ENCODE results near the gene GLYATL3. TPM values are rescaled to one million over a fixed set of nuclear protein-coding genes. Genes with fewer than 3 reads are reported as not detected.

GLYATL3 gene
- total RNA-seq, 1 experiment from 2014 or later: not detected

- H3K27me3 ChIP-seq (ENCODE audit: control insufficient read depth, insufficient read depth, low read length): no peaks in the 10 kb centered on the region
Observed at GRCh38 chr6:49490633-49491032, 9.1 kb upstream of the GLYATL3 start.

GRCh38 chr6:49497304-49497703, 2.4 kb upstream of the GLYATL3 start:
- H3K27me3 ChIP-seq (ENCODE audit: control insufficient read depth, insufficient read depth, low read length): no peaks in the 10 kb centered on the region
- H3K36me3 ChIP-seq (replicated peaks; ENCODE audit: control insufficient read depth, insufficient read depth, low read length): no peaks in the 10 kb centered on the region
- H3K4me3 ChIP-seq (ENCODE audit: insufficient read depth, low read depth, low read length): no peak overlapping the region
- no peak for DNase-seq

More at GRCh38 chr6:49490633-49491032, 9.1 kb upstream of the GLYATL3 start:
- H3K4me3 ChIP-seq (ENCODE audit: insufficient read depth, low read depth, low read length): no peak overlapping the region
- H3K36me3 ChIP-seq (replicated peaks; ENCODE audit: control insufficient read depth, insufficient read depth, low read length): peaks cover 6% of the 10 kb centered on the region
- DNase-seq: no peak

GRCh38 chr6:49499126-49499525, 597 bp upstream of the GLYATL3 start:
- no peak for DNase-seq
- Histone ChIP-seq H3K4me3 (ENCODE audit: insufficient read depth, low read depth, low read length) (no peak overlapping the region), H3K27me3 (ENCODE audit: control insufficient read depth, insufficient read depth, low read length) (no peaks in the 10 kb centered on the region), H3K36me3 (replicated peaks; ENCODE audit: control insufficient read depth, insufficient read depth, low read length) (no peaks in the 10 kb centered on the region)

GRCh38 chr6:49504666-49505065, 4.9 kb downstream of the GLYATL3 start:
- H3K4me3 ChIP-seq (ENCODE audit: insufficient read depth, low read depth, low read length): no peak overlapping the region
- no peak for DNase-seq
- no peaks in the 10 kb centered on the region for H3K36me3 ChIP-seq (replicated peaks; ENCODE audit: control insufficient read depth, insufficient read depth, low read length)

GRCh38 chr6:49506569-49507111, 6.9 kb downstream of the GLYATL3 start:
- Histone ChIP-seq H3K4me3 (ENCODE audit: insufficient read depth, low read depth, low read length) (no peak overlapping the region), H3K27me3 (ENCODE audit: control insufficient read depth, insufficient read depth, low read length) (no peaks in the 10 kb centered on the region), H3K36me3 (replicated peaks; ENCODE audit: control insufficient read depth, insufficient read depth, low read length) (no peaks in the 10 kb centered on the region)
- DNase-seq: no peak

More at GRCh38 chr6:49504666-49505065, 4.9 kb downstream of the GLYATL3 start:
- H3K27me3 ChIP-seq (ENCODE audit: control insufficient read depth, insufficient read depth, low read length): no peaks in the 10 kb centered on the region

GRCh38 chr6:49509342-49509741, 9.6 kb downstream of the GLYATL3 start:
- Histone ChIP-seq H3K36me3 (replicated peaks; ENCODE audit: control insufficient read depth, insufficient read depth, low read length) (no peaks in the 10 kb centered on the region), H3K4me3 (ENCODE audit: insufficient read depth, low read depth, low read length) (no peak overlapping the region), H3K27me3 (ENCODE audit: control insufficient read depth, insufficient read depth, low read length) (no peaks in the 10 kb centered on the region)
- no peak for DNase-seq

GRCh38 chr6:49513153-49513989, 13.6 kb downstream of the GLYATL3 start:
- Histone ChIP-seq H3K4me3 (ENCODE audit: insufficient read depth, low read depth, low read length) (no peak overlapping the region), H3K27me3 (ENCODE audit: control insufficient read depth, insufficient read depth, low read length) (no peaks in the 10 kb centered on the region)
- DNase-seq: no peak

GRCh38 chr6:49514571-49515484, 15.1 kb downstream of the GLYATL3 start:
- Histone ChIP-seq H3K27me3 (ENCODE audit: control insufficient read depth, insufficient read depth, low read length) (no peaks in the 10 kb centered on the region), H3K36me3 (replicated peaks; ENCODE audit: control insufficient read depth, insufficient read depth, low read length) (no peaks in the 10 kb centered on the region), H3K4me3 (ENCODE audit: insufficient read depth, low read depth, low read length) (no peak overlapping the region)
- DNase-seq: no peak

More at GRCh38 chr6:49513153-49513989, 13.6 kb downstream of the GLYATL3 start:
- H3K36me3 ChIP-seq (replicated peaks; ENCODE audit: control insufficient read depth, insufficient read depth, low read length): no peaks in the 10 kb centered on the region

GRCh38 chr6:49515485-49516146, 15.9 kb downstream of the GLYATL3 start:
- DNase-seq: no peak
- no peaks in the 10 kb centered on the region for H3K36me3 ChIP-seq (replicated peaks; ENCODE audit: control insufficient read depth, insufficient read depth, low read length)
- no peak overlapping the region for H3K4me3 ChIP-seq (ENCODE audit: insufficient read depth, low read depth, low read length)
- no peaks in the 10 kb centered on the region for H3K27me3 ChIP-seq (ENCODE audit: control insufficient read depth, insufficient read depth, low read length)

- Histone ChIP-seq H3K27me3 (ENCODE audit: control insufficient read depth, insufficient read depth, low read length) (no peaks in the 10 kb centered on the region), H3K36me3 (replicated peaks; ENCODE audit: control insufficient read depth, insufficient read depth, low read length) (no peaks in the 10 kb centered on the region), H3K4me3 (ENCODE audit: insufficient read depth, low read depth, low read length) (no peak overlapping the region)
- no peak for DNase-seq
Observed at GRCh38 chr6:49516147-49516505, 16.4 kb downstream of the GLYATL3 start.

- H3K4me3 ChIP-seq (ENCODE audit: insufficient read depth, low read depth, low read length): no peak overlapping the region
- H3K27me3 ChIP-seq (ENCODE audit: control insufficient read depth, insufficient read depth, low read length): no peaks in the 10 kb centered on the region
- no peak for DNase-seq
- H3K36me3 ChIP-seq (replicated peaks; ENCODE audit: control insufficient read depth, insufficient read depth, low read length): no peaks in the 10 kb centered on the region
Observed at GRCh38 chr6:49517919-49518318, 18.2 kb downstream of the GLYATL3 start.

GRCh38 chr6:49519660-49520059, 19.9 kb downstream of the GLYATL3 start:
- no peaks in the 10 kb centered on the region for H3K36me3 ChIP-seq (replicated peaks; ENCODE audit: control insufficient read depth, insufficient read depth, low read length)
- no peaks in the 10 kb centered on the region for H3K27me3 ChIP-seq (ENCODE audit: control insufficient read depth, insufficient read depth, low read length)
- no peak overlapping the region for H3K4me3 ChIP-seq (ENCODE audit: insufficient read depth, low read depth, low read length)
- no peak for DNase-seq

- no peak overlapping the region for H3K4me3 ChIP-seq (ENCODE audit: insufficient read depth, low read depth, low read length)
- H3K36me3 ChIP-seq (replicated peaks; ENCODE audit: control insufficient read depth, insufficient read depth, low read length): no peaks in the 10 kb centered on the region
- H3K27me3 ChIP-seq (ENCODE audit: control insufficient read depth, insufficient read depth, low read length): no peaks in the 10 kb centered on the region
- no peak for DNase-seq
Observed at GRCh38 chr6:49522710-49523593, 23.2 kb downstream of the GLYATL3 start.
